ENCODE measurements around the gene PKMYT1.

Gene PKMYT1

DNA sequence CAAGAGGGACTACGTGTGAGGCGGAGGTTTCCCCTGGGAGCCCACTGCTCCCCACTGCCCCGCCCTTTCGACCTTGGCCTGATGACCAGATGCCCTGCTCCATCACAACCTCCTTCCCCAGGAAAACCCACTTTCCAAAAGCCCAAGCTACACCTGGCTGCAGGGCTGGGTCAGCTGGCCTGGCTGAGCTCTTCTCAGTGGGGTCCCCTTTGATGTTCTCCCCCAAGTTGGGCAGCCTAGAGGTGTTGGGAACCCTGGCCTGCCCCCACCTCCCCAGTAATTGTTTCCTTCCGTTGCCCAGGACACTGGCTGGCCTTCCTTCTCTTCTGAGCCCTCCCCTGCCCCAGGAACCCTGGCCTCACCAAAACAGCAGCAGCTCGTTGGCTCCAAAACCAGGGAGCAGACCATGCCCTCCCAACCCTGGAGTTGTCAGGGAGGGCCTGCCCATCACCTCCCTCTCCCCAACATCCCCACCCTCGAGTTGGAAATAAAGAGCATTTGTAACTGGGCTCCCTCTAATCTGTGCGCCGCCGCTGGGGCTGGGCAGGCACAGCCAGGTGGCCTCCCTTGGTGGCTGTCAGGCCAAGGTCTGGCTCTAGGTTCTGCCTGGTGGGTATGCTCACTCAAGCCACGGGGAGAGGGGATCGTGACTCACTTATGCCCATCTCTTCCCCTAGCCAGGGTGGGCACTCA, 33.9 kb upstream of the PKMYT1 start:
- no peak for TF ChIP-seq CTCF (IDR thresholded peaks at IDR 0.05; ENCODE audit: insufficient read depth, low read length, poor library complexity, severe bottlenecking)
- no peaks in the 10 kb centered on the region; the same call in none of the 2 replicates for H3K27me3 ChIP-seq (replicated peaks; ENCODE audit: control insufficient read depth, insufficient read depth, low read length)
- DNase-seq (ENCODE audit: extremely low read depth, insufficient read length) = no peak
- H3K4me3 ChIP-seq (replicated peaks; ENCODE audit: low read depth, low read length) = no peak overlapping the region
- H3K36me3 ChIP-seq (ENCODE audit: control insufficient read depth, insufficient read depth, low read length) = no peaks in the 10 kb centered on the region

- Histone ChIP-seq H3K4me3 (replicated peaks; ENCODE audit: low read depth, low read length) (no peak overlapping the region), H3K27me3 (replicated peaks; ENCODE audit: control insufficient read depth, insufficient read depth, low read length) (no peaks in the 10 kb centered on the region; the same call in none of the 2 replicates), H3K36me3 (ENCODE audit: control insufficient read depth, insufficient read depth, low read length) (no peaks in the 10 kb centered on the region)
- TF ChIP-seq CTCF (IDR thresholded peaks at IDR 0.05; ENCODE audit: insufficient read depth, low read length, poor library complexity, severe bottlenecking) = no peak
- no peak for DNase-seq (ENCODE audit: extremely low read depth, insufficient read length)
Observed at GRCh38 chr16:3013491-3013951, 33.3 kb upstream of the PKMYT1 start.

- Histone ChIP-seq H3K27me3 (replicated peaks; ENCODE audit: control insufficient read depth, insufficient read depth, low read length) (no peaks in the 10 kb centered on the region; the same call in none of the 2 replicates), H3K36me3 (ENCODE audit: control insufficient read depth, insufficient read depth, low read length) (no peaks in the 10 kb centered on the region), H3K4me3 (replicated peaks; ENCODE audit: low read depth, low read length) (no peak within 1 kb of the TSS)
- no peak for TF ChIP-seq CTCF (IDR thresholded peaks at IDR 0.05; ENCODE audit: insufficient read depth, low read length, poor library complexity, severe bottlenecking)
- DNase-seq (ENCODE audit: extremely low read depth, insufficient read length) = no peak
Observed at GRCh38 chr16:3012828-3013420, 32.7 kb upstream of the PKMYT1 start, which contains the start of gene CLDN9. TSS of gene CLDN9 (plus strand) at chr16:3012923. CDS start at chr16:3013363, 440 bp downstream.

DNA sequence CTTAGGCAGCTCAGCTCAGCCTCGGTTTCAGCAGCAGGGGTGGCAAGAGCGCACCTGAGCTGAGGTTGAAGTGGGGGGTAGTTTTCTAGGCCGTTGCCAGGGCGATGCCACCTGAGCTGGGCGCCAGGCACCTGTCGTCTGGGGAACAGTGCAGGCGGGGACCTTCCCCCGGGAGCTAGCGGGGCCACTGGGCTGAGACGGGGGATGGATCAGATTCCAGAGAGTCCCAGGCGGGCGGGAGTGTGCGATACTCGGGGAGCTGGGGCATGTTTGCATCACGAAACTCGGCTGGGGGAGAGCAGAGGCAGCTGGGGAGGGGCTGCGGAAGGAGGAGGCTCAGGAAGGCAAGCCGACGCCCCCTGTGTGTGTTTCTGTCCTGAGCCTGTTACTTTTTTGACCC, 32.0 kb upstream of the PKMYT1 start:
- Histone ChIP-seq H3K27me3 (replicated peaks; ENCODE audit: control insufficient read depth, insufficient read depth, low read length) (no peaks in the 10 kb centered on the region; the same call in none of the 2 replicates), H3K36me3 (ENCODE audit: control insufficient read depth, insufficient read depth, low read length) (no peaks in the 10 kb centered on the region), H3K4me3 (replicated peaks; ENCODE audit: low read depth, low read length) (no peak overlapping the region)
- no peak for TF ChIP-seq CTCF (IDR thresholded peaks at IDR 0.05; ENCODE audit: insufficient read depth, low read length, poor library complexity, severe bottlenecking)
- DNase-seq (ENCODE audit: extremely low read depth, insufficient read length) = no peak

DNA sequence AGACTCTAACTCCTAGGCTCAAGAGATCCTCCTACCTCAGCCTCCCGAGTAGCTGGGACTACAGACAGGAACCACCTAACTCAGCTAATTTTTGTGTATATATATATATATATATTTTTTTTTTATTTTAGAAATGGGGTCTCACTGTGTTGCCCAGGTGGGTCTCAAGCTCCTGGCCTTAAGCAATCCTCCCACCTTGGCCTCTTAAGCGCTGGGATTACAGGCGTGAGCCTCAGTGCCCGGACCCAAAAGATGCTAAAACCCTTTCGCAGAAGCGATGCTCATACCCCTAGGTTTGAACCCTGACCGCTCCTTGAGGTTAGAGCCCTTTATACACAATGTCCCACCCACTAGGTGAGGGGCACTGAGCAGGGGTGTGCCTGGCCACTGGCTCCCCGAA, 30.3 kb upstream of the PKMYT1 start:
- H3K27me3 ChIP-seq (replicated peaks; ENCODE audit: control insufficient read depth, insufficient read depth, low read length) = no peaks in the 10 kb centered on the region; the same call in none of the 2 replicates
- H3K36me3 ChIP-seq (ENCODE audit: control insufficient read depth, insufficient read depth, low read length) = no peaks in the 10 kb centered on the region
- H3K4me3 ChIP-seq (replicated peaks; ENCODE audit: low read depth, low read length) = no peak overlapping the region
- no peak for TF ChIP-seq CTCF (IDR thresholded peaks at IDR 0.05; ENCODE audit: insufficient read depth, low read length, poor library complexity, severe bottlenecking)
- no peak for DNase-seq (ENCODE audit: extremely low read depth, insufficient read length)

Measured in GM06990 (cell line).